ENCODE measurements around the gene AZU1.

Gene AZU1

DNA sequence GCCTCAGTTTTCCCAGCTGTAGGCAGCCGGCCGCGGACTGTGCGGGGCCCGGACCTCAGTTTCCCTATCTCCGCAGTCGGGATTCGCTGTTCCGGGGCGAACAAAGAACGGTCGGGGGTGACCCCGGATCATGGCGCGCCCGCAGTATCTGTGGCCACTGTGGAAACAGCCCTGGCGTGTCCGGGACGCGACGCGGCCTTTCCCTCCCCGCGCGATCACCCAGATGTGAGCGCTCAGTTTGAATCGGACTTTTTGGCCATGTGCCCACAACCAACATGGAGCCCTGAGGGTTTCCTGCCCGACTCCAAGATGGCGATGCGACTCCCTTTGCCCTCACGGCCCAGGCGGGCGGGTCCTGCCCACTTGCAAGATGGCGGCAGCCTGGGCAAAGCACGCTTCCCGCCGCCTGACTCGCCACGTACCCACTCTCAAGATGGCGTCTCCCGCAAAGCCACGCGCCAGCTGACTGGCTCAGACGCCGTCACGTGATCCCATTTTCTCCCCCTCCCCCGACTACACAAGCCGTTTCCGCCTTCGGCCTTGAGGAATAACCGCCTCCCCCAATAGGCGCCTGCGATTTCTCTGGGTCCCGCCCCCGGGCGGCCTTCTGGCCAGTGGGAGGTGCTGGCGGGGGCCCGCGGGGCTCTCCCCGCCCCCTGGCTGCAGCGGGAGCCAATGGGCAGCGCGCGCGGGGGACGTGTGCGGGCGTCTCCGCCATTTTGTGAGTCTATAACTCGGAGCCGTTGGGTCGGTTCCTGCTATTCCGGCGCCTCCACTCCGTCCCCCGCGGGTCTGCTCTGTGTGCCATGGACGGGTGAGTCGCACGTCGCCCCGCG, 30.7 kb upstream of the AZU1 start, which contains the start of gene PTBP1:
TSS of gene PTBP1 (plus strand) at position 761 of the 836 bp plus-strand sequence. CDS start at position 807, 46 bp downstream.
- H3K4me3 ChIP-seq (ENCODE audit: low read depth, low read length), result peak within 1 kb of the TSS; percentile 73

DNA sequence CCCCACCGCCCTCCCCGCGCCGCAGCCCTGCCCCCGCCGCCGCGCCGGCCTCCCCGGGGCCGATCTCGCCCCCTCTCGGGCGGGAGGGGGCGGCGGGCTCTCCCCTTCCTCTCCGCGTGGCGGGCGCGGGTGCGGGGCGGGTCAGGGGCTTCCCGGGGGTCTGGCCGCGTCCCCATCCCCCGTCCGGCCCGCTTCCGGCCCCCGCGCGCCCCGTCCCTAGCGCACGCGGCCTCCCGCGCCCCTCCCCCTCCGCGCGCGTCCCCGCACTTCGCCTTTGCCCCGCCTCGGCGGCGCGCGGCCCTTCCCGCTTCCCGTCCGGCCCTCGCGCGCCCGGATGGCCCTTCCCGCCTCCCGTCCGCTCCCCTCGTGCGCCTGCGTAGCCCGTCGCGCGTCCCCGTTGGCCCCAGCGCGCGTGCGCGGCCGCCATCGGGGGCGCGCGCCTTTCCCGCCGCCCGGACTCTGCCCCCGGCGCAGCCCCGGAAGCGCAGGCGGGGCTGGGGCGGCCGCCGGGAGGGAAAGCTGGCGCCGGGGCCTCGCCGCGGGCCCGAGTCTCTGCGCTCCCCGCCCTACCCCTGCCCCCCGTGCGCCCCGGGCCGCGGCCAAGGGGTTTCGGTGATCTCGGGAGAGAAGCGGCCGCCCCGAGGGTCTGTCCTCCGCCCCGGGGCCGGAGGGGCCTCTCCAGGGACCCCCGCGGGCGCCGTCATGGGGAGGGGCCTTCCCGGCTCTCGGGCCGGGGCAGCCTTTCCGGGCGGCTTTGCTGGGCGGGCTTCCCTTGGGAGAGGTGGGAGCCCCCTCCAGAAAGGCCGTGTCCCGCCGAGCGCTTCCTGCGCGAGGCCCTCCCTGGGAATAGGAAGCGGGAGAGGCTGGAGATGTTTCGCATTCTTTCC, 29.9 kb upstream of the AZU1 start:
- peak overlapping the region; percentile 73 for H3K4me3 ChIP-seq (ENCODE audit: low read depth, low read length)

DNA sequence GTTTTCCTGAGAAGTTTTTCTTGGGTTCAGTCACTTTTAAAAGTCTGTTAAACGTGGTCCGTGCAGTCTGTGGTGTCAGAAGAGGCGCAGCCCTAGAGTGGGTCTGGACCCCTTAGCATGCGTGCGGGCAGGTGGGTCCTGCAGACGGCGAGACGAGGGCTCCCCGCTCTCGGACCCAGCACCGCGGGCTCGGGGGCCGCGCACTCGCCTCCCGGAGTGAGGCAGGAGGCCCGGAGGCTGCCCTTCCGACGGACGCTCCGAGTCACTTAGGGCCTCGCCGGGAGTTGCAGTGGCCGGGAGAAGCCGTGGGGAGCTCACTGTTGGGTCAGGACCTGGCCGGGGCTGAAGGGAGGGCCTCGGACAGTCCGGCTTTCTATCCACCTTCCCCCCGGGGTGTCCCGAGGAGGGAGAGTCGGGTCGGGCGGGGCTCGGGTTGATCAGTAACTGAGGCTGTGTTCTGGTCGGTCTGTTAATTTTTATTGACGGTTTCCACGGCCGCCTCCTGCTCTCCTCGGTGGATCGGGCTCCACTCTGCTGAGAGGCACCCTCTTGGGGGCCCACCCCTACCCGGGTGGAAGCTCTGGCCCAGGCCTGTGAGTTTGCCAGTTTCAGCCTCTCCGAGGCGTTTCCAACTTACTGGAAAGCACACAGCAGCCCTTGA, 29.1 kb upstream of the AZU1 start:
- H3K4me3 ChIP-seq (ENCODE audit: low read depth, low read length), result peak overlapping the region; percentile 73

DNA sequence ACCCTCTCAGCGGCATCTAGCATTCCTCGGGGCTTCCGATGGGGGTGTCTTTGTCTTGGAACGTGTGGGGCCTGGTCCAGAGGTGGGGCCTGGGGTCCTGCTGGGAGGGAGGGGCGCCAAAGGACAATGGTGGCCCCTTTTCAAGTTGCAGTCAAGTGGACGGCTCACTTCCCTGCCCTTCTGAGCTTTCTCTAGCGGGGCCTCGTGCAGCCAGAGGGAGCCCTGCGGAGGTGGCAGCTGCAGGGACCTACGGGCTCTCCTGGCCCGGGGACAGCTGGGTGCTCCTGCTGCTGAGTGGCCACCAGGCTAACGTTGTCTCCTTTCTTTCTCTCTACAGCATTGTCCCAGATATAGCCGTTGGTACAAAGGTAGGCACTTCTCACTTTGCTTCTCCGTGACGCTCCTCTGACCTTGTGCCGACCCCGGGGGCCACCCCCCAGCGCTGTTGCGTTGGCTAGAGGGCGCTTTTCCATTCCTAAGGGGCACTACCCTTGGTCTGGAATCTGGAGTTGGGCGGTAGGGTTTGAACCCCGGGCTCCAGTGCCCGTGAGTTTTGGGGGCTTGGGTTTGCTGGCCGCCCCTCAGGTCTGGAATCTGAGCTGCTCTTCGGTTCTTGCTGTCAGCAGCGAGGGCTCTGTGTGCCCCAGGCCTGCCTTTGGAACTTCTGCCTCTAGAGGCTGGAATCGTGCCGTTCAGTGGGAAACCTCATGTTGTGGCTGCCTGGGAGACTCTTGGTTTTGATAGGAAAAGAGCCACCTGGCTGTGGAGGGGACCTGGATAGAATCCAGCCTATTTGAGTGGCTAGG, 28.4 kb upstream of the AZU1 start:
- H3K4me3 ChIP-seq (ENCODE audit: low read depth, low read length), result peak overlapping the region; percentile 73

DNA sequence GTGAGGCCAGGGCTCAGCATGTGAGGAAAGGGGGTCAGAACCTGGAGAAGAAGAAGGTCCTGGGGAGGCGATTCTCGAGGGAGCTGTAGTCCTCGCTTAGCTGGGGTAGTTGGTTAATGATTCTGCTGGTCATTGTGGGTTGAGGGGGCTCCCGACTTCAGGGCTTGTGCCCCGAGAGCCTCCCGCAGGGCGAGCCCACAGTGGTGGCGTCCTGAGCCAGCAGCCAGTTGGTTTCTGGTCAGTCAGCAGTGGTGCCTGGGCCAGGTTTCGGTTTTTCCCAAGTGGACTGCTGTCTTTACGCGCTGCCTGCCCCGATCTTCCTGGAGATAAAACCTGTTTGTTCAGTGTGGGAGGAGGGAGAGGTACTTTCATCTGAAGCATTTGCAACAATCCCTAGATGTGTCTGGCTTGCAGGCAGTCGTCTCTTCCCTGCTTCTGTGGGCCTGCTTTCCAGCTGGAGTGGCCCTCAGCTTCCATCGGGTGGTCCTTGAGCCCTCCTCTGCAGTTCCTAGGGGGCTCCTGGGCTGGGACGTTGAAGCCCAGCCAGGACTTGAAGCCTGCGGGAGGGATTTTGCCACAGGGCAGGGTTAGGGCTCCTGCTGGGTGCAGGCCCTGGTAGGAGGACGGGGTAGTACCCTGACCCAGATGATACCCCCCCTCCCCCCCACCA, 27.1 kb upstream of the AZU1 start:
- no peak overlapping the region for H3K4me3 ChIP-seq (ENCODE audit: low read depth, low read length)

DNA sequence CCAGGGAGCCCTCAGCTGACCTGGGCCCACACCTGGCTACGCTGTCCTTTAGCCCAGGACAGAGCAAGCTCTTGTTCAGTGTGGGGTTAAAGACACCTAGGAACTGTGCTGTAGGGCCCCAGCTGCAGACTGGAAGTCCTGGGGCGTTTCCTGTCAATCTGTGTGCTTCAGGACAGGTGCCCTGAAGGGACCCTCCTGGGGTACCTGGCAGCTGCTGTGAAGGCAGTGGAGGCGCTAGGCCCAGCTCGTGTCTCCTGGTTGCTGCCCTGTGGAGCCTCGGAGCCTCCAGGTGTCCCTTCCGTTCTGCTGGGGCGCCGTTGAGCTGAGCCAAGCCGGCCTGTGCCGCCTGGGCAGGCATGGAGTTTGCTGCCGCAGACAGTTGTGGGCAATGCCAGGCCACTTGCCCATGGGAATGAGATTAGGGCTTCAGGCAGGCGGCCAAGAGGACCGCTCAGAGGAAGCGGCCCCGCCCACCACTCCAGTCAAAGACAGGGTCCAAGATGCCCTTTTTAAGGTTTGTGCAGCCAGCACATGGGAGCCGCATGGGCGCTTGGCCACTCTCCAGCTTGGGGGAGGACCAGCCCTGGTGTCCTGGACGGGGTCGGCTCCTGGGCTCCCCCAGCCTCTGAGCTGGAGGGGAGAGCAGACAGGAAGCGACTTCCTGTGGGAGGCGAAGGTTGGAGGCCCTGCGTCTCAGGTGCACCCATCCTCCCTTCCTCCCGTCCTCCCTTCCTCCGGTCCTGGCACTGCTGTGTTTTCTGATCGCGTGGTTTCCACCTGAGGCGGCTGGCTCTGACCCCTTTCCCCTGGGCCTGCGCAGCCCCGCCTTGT, 26.4 kb upstream of the AZU1 start:
- no peak overlapping the region for H3K4me3 ChIP-seq (ENCODE audit: low read depth, low read length)

DNA sequence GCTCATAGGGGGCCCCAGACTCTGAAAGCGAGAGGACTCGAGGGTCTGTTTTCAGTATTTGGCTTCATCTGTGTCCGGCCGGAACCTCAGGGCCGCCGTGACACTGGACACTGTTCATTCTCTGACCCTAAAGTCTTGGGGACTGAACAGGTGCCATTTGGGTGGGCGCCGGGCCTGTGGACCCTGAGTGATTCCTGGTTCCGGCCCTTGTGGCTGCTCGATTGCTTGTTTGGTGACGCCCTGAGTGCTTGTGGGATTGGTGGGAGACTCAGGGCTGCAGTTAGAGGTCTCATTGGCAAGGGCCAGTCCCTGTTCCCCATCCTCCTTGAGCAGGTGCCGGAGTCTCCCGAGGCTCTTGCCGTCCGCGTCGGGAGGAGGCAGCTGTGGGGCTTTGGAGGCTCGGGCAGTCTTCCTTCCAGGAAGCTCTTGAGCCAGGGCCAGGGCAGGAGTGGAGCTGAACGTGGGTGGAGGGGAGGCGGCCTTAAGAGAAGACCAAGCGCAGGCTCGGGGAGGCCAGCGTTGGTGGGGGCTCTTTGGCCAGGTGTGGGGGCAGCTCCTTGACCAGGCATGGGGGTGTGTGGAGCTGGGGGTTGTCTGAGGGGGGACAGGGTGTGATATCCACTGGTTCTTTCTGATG, 25.7 kb upstream of the AZU1 start:
- no peak overlapping the region for H3K4me3 ChIP-seq (ENCODE audit: low read depth, low read length)

DNA sequence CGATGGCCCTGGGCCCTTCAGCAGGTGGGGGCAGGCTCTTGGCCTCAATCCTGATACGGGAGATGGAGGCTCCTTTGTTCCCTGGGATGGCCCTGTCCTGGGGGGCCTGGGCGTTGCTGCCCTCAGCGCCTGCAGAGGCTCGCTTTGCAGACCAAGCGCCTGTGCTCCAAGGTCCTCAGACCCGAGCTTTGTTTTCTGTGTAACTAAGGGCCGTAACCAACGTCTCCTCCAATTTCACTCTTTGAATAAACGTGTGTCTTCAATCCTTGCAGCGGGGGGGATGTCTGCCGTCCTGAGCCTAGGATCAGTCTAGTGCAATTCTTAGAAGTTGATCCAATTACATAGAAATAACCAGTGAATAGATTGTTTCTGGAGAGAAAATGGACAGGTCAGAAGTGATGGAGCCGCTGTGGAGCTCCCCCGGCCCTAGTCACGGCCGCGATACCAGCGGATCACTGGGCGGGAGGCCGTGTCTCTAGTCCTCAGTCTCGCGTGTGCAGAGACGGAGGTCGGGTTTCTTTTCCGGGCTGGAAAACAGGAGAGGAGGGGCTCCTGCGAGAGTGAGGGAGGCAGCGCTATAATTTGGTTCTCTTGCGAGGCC, 25.0 kb upstream of the AZU1 start:
- H3K4me3 ChIP-seq (ENCODE audit: low read depth, low read length), result no peak overlapping the region

DNA sequence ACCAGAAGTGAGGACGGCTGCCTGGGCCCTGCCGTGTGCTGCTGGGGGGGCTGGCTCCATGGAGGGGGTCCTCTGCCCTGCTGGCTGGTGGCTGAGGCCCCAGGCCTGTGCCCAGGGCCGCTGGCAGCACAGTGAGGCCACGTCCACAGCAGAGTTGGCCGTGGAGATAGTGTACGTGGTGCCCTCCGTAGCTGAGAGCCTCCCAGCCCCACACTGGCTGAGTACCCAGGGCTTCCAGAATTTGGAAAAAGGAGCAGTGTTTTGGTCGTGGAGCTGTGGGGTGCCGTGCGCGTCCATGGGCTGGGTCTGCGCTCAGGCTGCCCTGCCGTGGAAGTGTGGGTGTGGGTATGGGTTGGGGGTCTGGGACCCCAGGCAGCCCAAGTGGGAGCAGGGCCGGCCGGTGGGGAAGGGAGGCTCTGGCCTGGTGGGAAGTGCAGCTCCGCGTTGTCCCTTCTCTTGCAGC, 24.5 kb upstream of the AZU1 start:
- no peak overlapping the region for H3K4me3 ChIP-seq (ENCODE audit: low read depth, low read length)

DNA sequence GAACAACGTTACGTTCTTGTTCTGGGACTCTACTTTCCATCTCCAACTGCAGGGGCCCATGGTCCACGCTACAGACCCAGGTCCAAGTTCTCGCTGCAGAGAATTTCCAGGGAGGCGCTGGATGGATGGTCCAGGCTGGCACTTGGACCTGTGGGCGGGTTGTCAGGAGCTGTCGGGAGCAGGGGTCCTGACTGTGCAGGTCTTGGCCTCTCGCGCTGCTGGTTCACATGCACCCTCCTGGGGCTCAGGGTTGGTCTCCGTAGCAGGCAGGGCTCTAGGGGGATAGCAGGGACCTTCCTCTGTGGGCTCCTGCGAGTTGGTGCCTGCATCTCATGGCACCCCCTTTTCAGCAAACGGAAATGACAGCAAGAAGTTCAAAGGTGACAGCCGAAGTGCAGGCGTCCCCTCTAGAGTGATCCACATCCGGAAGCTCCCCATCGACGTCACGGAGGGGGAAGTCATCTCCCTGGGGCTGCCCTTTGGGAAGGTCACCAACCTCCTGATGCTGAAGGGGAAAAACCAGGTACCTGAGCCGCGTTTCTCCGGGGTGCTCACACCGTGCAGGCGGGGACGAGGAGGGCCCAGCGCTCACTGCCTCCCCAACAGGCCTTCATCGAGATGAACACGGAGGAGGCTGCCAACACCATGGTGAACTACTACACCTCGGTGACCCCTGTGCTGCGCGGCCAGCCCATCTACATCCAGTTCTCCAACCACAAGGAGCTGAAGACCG, 23.8 kb upstream of the AZU1 start:
- no peak overlapping the region for H3K4me3 ChIP-seq (ENCODE audit: low read depth, low read length)

DNA sequence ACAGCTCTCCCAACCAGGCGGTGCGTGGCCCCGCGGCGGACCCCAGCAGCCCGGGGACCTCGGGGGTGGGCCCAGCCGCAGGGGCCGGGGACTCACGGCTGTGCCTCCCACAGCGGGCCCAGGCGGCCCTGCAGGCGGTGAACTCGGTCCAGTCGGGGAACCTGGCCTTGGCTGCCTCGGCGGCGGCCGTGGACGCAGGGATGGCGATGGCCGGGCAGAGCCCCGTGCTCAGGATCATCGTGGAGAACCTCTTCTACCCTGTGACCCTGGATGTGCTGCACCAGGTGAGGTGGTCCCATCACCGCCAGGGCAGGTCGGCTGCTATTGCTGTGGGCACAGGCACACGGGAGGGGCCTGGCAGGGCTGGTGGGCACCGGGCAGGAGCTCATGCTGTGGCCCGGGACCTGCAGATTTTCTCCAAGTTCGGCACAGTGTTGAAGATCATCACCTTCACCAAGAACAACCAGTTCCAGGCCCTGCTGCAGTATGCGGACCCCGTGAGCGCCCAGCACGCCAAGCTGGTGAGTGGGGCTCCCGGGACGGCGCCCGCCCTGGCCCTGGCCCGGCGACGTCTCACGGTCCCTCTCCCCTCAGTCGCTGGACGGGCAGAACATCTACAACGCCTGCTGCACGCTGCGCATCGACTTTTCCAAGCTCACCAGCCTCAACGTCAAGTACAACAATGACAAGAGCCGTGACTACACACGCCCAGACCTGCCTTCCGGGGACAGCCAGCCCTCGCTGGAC, 23.0 kb upstream of the AZU1 start:
- no peak overlapping the region for H3K4me3 ChIP-seq (ENCODE audit: low read depth, low read length)

DNA sequence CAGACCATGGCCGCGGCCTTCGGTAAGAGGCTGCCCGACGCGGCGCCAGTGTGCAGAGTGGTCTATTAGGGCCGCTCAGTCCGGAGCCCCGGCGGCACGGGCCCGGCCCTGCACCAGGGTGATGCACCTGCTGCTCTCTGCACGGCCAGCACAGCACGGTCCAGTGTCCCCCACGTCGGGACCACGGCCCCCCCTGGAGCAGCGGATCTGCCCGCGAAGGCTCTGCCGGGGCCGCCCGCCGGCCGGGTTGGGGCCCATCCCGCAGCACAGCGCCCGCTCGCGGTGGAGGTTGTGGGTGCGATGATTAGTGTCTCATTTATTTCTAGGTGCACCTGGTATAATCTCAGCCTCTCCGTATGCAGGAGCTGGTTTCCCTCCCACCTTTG, 22.5 kb upstream of the AZU1 start:
- no peak overlapping the region for H3K4me3 ChIP-seq (ENCODE audit: low read depth, low read length)

DNA sequence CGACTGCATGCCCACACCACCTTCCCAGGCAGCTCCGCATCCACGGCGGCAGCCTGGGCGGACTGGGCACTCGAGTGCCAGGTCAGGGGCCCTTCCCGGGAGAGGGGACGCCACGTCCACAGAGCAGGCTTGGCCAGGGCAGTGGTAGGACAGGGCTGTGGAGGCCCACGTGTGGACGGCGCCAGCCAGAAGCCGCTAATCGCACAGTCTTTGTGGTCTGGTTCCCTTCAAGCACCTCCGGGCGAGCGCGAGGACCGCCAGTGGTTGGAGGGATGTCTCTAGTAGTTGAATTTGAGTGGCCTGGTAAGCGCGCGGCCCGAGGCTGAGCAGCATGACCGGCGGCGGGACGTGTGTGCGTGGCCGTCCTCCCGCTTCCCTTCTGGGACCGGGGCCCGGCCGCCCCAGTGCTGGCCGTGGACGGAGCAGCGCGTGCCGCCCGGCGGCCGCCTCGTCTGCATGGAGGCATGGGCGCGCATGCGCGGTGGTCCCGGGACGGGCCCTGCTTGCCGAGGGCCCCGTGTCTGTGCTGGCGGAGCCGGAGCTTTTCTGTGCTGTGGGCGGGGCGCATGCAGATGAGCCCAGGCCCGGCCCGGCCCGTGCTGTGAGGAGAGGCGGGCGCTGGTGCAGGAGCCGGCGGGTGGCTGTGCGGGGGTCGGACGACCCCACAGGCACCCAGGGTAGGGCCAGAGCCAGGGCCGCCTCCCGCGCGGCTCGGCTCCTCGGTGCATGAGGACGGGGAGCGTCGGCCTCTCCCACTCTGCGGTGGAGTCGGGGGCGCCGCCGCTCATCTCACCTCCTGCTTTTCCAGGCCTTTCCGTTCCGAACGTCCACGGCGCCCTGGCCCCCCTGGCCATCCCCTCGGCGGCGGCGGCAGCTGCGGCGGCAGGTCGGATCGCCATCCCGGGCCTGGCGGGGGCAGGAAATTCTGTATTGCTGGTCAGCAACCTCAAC, 21.8 kb upstream of the AZU1 start:
- no peak overlapping the region for H3K4me3 ChIP-seq (ENCODE audit: low read depth, low read length)

DNA sequence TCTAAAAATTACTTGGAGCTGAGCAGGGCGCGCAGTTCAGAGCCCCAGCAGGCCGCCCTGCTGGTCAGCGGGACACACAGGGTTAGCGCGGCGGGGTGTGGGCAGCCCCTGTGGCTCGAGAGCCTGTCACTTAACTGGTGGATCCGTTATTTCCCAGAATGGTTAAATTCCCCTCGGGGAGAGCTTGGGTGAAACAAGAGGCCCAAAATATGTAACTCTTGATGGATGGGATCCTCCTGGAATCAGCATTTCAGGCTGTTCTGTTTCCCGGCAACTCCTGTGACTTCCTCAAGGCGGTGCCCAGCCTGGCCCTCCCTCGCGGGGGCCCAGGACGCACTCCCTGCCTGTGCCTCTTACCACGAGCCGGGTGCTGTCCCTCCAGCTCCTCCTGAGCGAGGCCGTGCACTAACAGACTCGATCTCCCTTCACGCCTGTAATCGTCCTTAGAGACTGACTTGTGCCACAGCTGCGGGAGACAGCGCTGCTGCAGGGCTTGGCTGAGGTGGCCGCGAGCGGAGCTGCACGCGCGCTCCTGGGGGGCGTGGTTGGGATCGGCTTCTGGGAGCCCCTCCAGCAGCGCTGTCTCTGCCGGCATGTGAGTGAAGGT, 20.7 kb upstream of the AZU1 start:
- H3K4me3 ChIP-seq (ENCODE audit: low read depth, low read length), result no peak overlapping the region
